Measurements from ENCODE around the gene RCOR1.
"Not testable (repeated sequence)": the region's sequence is repeated elsewhere in the genome, so short reads cannot be mapped to it uniquely, and the experiment has no call there.

Gene RCOR1

GRCh38 chr14:102630881-102631280 is 38.4 kb downstream of the RCOR1 start:
- DNase-seq: no peak

GRCh38 chr14:102633906-102634595 is 41.6 kb downstream of the RCOR1 start:
- no peak for DNase-seq

- not testable (repeated sequence) for DNase-seq
Measured at GRCh38 chr14:102639611-102640010, 47.2 kb downstream of the RCOR1 start.

- DNase-seq: no peak
Measured at GRCh38 chr14:102644523-102644922, 52.1 kb downstream of the RCOR1 start.

GRCh38 chr14:102645746-102646440 is 53.4 kb downstream of the RCOR1 start:
- no peak for DNase-seq

- DNase-seq: no peak
Measured at GRCh38 chr14:102646615-102647014, 54.2 kb downstream of the RCOR1 start.

GRCh38 chr14:102652194-102652593 is 59.7 kb downstream of the RCOR1 start:
- no peak for DNase-seq

- no peak for DNase-seq
Measured at GRCh38 chr14:102654298-102654697, 61.8 kb downstream of the RCOR1 start.

- DNase-seq: no peak
Measured at GRCh38 chr14:102655137-102655536, 62.7 kb downstream of the RCOR1 start.

- no peak for DNase-seq
Measured at GRCh38 chr14:102659797-102660196, 67.3 kb downstream of the RCOR1 start.

GRCh38 chr14:102661614-102662013 is 69.2 kb downstream of the RCOR1 start:
- DNase-seq: no peak

GRCh38 chr14:102662636-102663430 is 70.4 kb downstream of the RCOR1 start:
- no peak for DNase-seq

GRCh38 chr14:102663440-102663839 is 71.0 kb downstream of the RCOR1 start:
- DNase-seq: no peak

- no peak for DNase-seq
Measured at GRCh38 chr14:102665621-102666020, 73.2 kb downstream of the RCOR1 start.

- no peak for DNase-seq
Measured at GRCh38 chr14:102666635-102667034, 74.2 kb downstream of the RCOR1 start.

- DNase-seq: no peak
Measured at GRCh38 chr14:102667703-102668102, 75.3 kb downstream of the RCOR1 start.

GRCh38 chr14:102668291-102668873 is 75.9 kb downstream of the RCOR1 start:
- no peak for DNase-seq

- DNase-seq: no peak
Measured at GRCh38 chr14:102671410-102671809, 79.0 kb downstream of the RCOR1 start.

- DNase-seq: no peak
Measured at GRCh38 chr14:102672410-102672960, 80.0 kb downstream of the RCOR1 start.

- no peak for DNase-seq
Measured at GRCh38 chr14:102675396-102675795, 82.9 kb downstream of the RCOR1 start.

- no peak for DNase-seq
Measured at GRCh38 chr14:102678394-102678793, 85.9 kb downstream of the RCOR1 start.

- DNase-seq: no peak
Measured at GRCh38 chr14:102683399-102684297, 91.2 kb downstream of the RCOR1 start.

Data from NCI-H2081 treated with DMSO at 0.1 percent for 48 hours (cell line).